H9 (cell line): ENCODE results near the gene TRIM24. TPM values are rescaled to one million over a fixed set of nuclear protein-coding genes. Genes with fewer than 3 reads are reported as not detected.

Source experiments
- DNase-seq: peaks from one replicate; pipeline ENCODE4 v3.0.0-alpha.2; 2017
- H2AFZ ChIP-seq: one replicate; pipeline ENCODE4 v1.6.1; 2013; ENCODE audit warnings: mild to moderate bottlenecking, low read length, control low read depth, moderate library complexity
- H2AK5ac ChIP-seq: 2 replicates; pipeline ENCODE4 v1.6.1; 2013; ENCODE audit warnings: low read length, control low read depth, mixed read lengths; ENCODE audit not compliant: insufficient read length
- H2BK120ac ChIP-seq: one replicate; pipeline ENCODE4 v1.6.1; 2013; ENCODE audit warnings: low read depth, mild to moderate bottlenecking, low read length, control low read depth, inconsistent platforms; ENCODE audit not compliant: poor library complexity, severe bottlenecking
- H2BK12ac ChIP-seq: 2 replicates; pipeline ENCODE4 v1.6.1; 2013; ENCODE audit warnings: low read length, control low read depth, mixed read lengths, low read depth; ENCODE audit not compliant: insufficient read length
- H2BK15ac ChIP-seq: 2 replicates; pipeline ENCODE4 v1.6.1; 2013; ENCODE audit warnings: low read depth, low read length, control low read depth
- H2BK20ac ChIP-seq: one replicate; pipeline ENCODE4 v1.6.1; 2013; ENCODE audit warnings: low read depth, mild to moderate bottlenecking, low read length, control low read depth, inconsistent platforms; ENCODE audit not compliant: poor library complexity, severe bottlenecking
- H2BK5ac ChIP-seq: 2 replicates; pipeline ENCODE4 v1.6.1; 2013; ENCODE audit warnings: low read length, control low read depth, mixed read lengths; ENCODE audit not compliant: insufficient read length
- H3K14ac ChIP-seq: 2 replicates; pipeline ENCODE4 v1.6.1; 2013; ENCODE audit warnings: low read length, control low read depth; ENCODE audit not compliant: insufficient read depth
- H3K18ac ChIP-seq: 2 replicates; pipeline ENCODE4 v1.6.1; 2013; ENCODE audit warnings: low read depth, mild to moderate bottlenecking, mixed read lengths, low read length, control low read depth; ENCODE audit not compliant: insufficient read length
- H3K23ac ChIP-seq: 2 replicates; pipeline ENCODE4 v1.6.1; 2013; ENCODE audit warnings: low read length, control low read depth, mixed read lengths, low read depth; ENCODE audit not compliant: insufficient read length
- H3K23me2 ChIP-seq: 2 replicates; pipeline ENCODE4 v1.6.1; 2013; ENCODE audit warnings: low read depth, mild to moderate bottlenecking, mixed read lengths, low read length, control low read depth; ENCODE audit not compliant: insufficient read length, poor library complexity, severe bottlenecking
- H3K27ac ChIP-seq: 2 replicates; pipeline ENCODE4 v1.5.1; 2013; ENCODE audit warnings: low read length, control low read depth, mixed read lengths, low read depth; ENCODE audit not compliant: insufficient read length
- H3K27me3 ChIP-seq: 2 replicates; pipeline ENCODE4 v1.6.1; 2013; ENCODE audit warnings: low read length, control low read depth, inconsistent platforms; ENCODE audit not compliant: insufficient read depth
- H3K4ac ChIP-seq: 2 replicates; pipeline ENCODE4 v1.6.1; 2013; ENCODE audit warnings: low read depth, mild to moderate bottlenecking, control low read depth, inconsistent platforms, low read length, moderate library complexity
- H3K4me1 ChIP-seq: 2 replicates; pipeline ENCODE4 v1.6.1; 2013; ENCODE audit warnings: low read length, control low read depth, inconsistent platforms; ENCODE audit not compliant: insufficient read depth
- H3K4me2 ChIP-seq: 2 replicates; pipeline ENCODE4 v1.6.1; 2013; ENCODE audit warnings: low read length, control low read depth, mixed read lengths; ENCODE audit not compliant: insufficient read length, insufficient read depth
- H3K56ac ChIP-seq: 2 replicates; pipeline ENCODE4 v1.6.1; 2013; ENCODE audit warnings: low read depth, mild to moderate bottlenecking, mixed read lengths, low read length, control low read depth; ENCODE audit not compliant: insufficient read length
- H3K79me1 ChIP-seq: 2 replicates; pipeline ENCODE4 v1.6.1; 2013; ENCODE audit warnings: low read depth, mild to moderate bottlenecking, moderate library complexity, low read length, control low read depth, inconsistent platforms; ENCODE audit not compliant: insufficient read depth, poor library complexity, severe bottlenecking
- H3K79me2 ChIP-seq: 2 replicates; pipeline ENCODE4 v1.6.1; 2013; ENCODE audit warnings: low read length, control low read depth, inconsistent platforms; ENCODE audit not compliant: insufficient read depth
- H3K9ac ChIP-seq: 2 replicates; pipeline ENCODE4 v1.6.1; 2013; ENCODE audit warnings: low read length, control low read depth, mixed read lengths; ENCODE audit not compliant: insufficient read length; ENCODE audit errors: extremely low read depth
- H3K9me3 ChIP-seq: one replicate; pipeline ENCODE4 v1.6.1; 2013; ENCODE audit warnings: low read depth, low read length, inconsistent platforms; ENCODE audit not compliant: control insufficient read depth
- H3T11ph ChIP-seq: one replicate; pipeline ENCODE4 v1.6.1; 2013; ENCODE audit warnings: mild to moderate bottlenecking, low read length, control low read depth, inconsistent platforms
- H4K20me1 ChIP-seq: one replicate; pipeline ENCODE4 v1.6.1; 2013; ENCODE audit not compliant: control insufficient read depth, insufficient read length, insufficient read depth
- H4K5ac ChIP-seq: 2 replicates; pipeline ENCODE4 v1.6.1; 2013; ENCODE audit warnings: low read depth, mild to moderate bottlenecking, mixed read lengths, low read length, control low read depth; ENCODE audit not compliant: insufficient read length
- H4K8ac ChIP-seq: replicated peaks from 2 replicates; pipeline ENCODE4 v1.6.1; 2013; ENCODE audit warnings: low read length, control low read depth, mixed read lengths, low read depth; ENCODE audit not compliant: insufficient read length
- H4K91ac ChIP-seq: 2 replicates; pipeline ENCODE4 v1.6.1; 2013; ENCODE audit warnings: low read depth, mild to moderate bottlenecking, moderate library complexity, mixed read lengths, low read length, control low read depth; ENCODE audit not compliant: insufficient read length
- H3K27ac Mint-ChIP-seq, 3 experiments: 2 replicates in 2 of 3; 3 replicates in 1 of 3; pipeline ENCODE4 v1.8.0; 2020 to 2021; ENCODE audit warnings: mixed read lengths in 3 of 3, mild to moderate bottlenecking in 1 of 3, moderate library complexity in 1 of 3
- H3K27me3 Mint-ChIP-seq: 2 replicates; pipeline ENCODE4 v1.8.0; 2021; ENCODE audit warnings: low read depth, mild to moderate bottlenecking, moderate library complexity, mixed read lengths
- H3K36me3 Mint-ChIP-seq, 3 experiments: 2 replicates in 2 of 3; 3 replicates in 1 of 3; pipeline ENCODE4 v1.8.0; 2020 to 2021; ENCODE audit warnings: low read depth in 3 of 3, mixed read lengths in 3 of 3; ENCODE audit not compliant: insufficient read depth in 1 of 3
- H3K4me1 Mint-ChIP-seq, 2 experiments: 2 replicates each; pipeline ENCODE4 v1.8.0; 2020; ENCODE audit warnings: mixed read lengths in 2 of 2
- H3K4me3 Mint-ChIP-seq, 2 experiments: 2 replicates in 1 of 2; 3 replicates in 1 of 2; pipeline ENCODE4 v1.8.0; 2020 to 2021; ENCODE audit warnings: mild to moderate bottlenecking in 2 of 2, mixed read lengths in 2 of 2, moderate library complexity in 1 of 2
- H3K9me3 Mint-ChIP-seq, 2 experiments: 2 replicates in 1 of 2; 3 replicates in 1 of 2; pipeline ENCODE4 v1.8.0; 2020; ENCODE audit warnings: mild to moderate bottlenecking in 2 of 2, mixed read lengths in 2 of 2, moderate library complexity in 1 of 2
- CTCF ChIP-seq: fragments of 200-600 bp; sonication (generic); conservative IDR thresholded peaks from 3 replicates; pipeline ENCODE4 v1.8.0; 2021; ENCODE audit warnings: antibody characterized with exemption, mild to moderate bottlenecking
- WGBS: extraction: QIAGEN DNeasy Blood & Tissue Kit; methylation state at CpG from one replicate; pipeline ENCODE4 v1.1.7; 2013; ENCODE audit warnings: missing lambda C conversion rate, low lambda C conversion rate, mixed read lengths; ENCODE audit not compliant: insufficient read length; ENCODE audit errors: extremely low coverage; 5-methylcytosine and 5-hydroxymethylcytosine counted together
- total RNA-seq: library from RNA; stranded (reverse); gene quantifications from 2 replicates; pipeline ENCODE4 v1.2.1, GENCODE V29; 2021

Gene TRIM24
- total RNA-seq, 1 experiment from 2014 or later: 260 TPM

GRCh38 chr7:138616085-138616484, 156.0 kb downstream of the TRIM24 start:
- Histone ChIP-seq H3K23ac (no peak overlapping the region), H3T11ph (no peak overlapping the region), H4K8ac (no peak overlapping the region), H4K5ac (no peak overlapping the region), H2AK5ac (no peak overlapping the region), H2AFZ (no peak overlapping the region), H3K4ac (no peak overlapping the region), H4K20me1 (no peaks in the 10 kb centered on the region), H2BK5ac (no peak overlapping the region), H3K14ac (no peak overlapping the region), H3K23me2 (no peaks in the 10 kb centered on the region), H3K27me3 (no peaks in the 10 kb centered on the region), H3K4me1 (no peaks in the 10 kb centered on the region), H3K18ac (no peak overlapping the region), H3K9me3 (no peaks in the 10 kb centered on the region), H4K91ac (no peak overlapping the region), H3K4me2 (no peak overlapping the region), H3K9ac (no peak overlapping the region), H2BK120ac (no peak overlapping the region), H3K79me2 (no peaks in the 10 kb centered on the region), H2BK20ac (no peak overlapping the region), H2BK12ac (no peak overlapping the region), H2BK15ac (no peak overlapping the region), H3K56ac (no peak overlapping the region), H3K79me1 (no peaks in the 10 kb centered on the region), H3K27ac (no peak overlapping the region)
- no peak for DNase-seq
- Mint-ChIP-seq H3K9me3 (peaks cover 4 to 5% of the 10 kb centered on the region in 2 experiments; a peak in 4 of 5 replicates), H3K4me1 (no peaks in the 10 kb centered on the region; a peak in 1 of 4 replicates), H3K36me3 (peaks cover 0 to 4% (median 4%) of the 10 kb centered on the region in 3 experiments; a peak in 3 of 7 replicates), H3K27me3 (no peaks in the 10 kb centered on the region; the same call in 1 of the 2 replicates), H3K4me3 (no peak overlapping the region), H3K27ac (no peak overlapping the region)
- no CpG with 5 or more reads among the region's 6 CpGs for WGBS
- no peak for TF ChIP-seq CTCF
